ENCODE measurements around the gene NMUR1.

Gene NMUR1

DNA sequence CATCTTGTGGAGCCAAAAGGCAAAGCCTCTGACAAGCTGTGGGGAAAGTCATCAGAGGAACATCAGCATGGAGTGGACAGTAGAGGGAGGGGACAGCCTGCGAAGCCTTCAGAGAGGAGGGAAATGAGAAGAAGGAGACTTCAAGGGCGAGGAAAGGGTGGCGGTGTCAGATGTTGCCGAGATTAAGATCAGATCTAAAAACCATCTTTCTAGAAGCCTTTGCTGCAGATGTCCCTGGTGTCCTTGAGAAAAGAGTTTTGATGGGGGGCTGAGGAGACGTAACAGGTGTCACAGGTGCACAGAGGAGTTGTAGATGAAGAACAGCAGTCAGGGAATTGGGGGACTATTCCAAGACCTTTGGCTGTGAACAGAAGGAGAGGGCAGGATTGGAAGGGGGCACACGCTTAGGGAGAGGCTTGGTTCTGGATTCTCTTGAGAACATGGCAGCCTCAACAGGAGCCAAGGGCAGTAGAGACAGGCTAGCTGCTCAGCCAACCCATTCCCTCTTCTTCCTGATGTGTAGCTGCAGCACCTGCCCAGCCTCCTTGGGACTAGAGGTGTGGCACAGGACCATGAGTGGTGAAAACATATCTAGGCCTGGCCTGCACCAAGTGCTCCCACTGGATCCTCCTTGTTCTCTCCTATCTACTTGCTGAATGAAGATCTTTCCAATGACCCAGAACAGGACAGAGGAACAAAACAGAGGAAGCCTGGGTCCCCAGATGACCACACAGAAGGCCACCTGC is 43.2 kb downstream of the NMUR1 start:
- no peak for DNase-seq (ENCODE audit: low read depth, low spot score)
- Histone ChIP-seq H3K27ac (ENCODE audit: low read length) (no peak overlapping the region), H3K27me3 (ENCODE audit: control insufficient read depth, insufficient read depth, low read length) (no peaks in the 10 kb centered on the region), H3K4me1 (ENCODE audit: control insufficient read depth, insufficient read depth, low read length) (no peaks in the 10 kb centered on the region), H3K36me3 (ENCODE audit: control insufficient read depth, insufficient read depth, low read length) (no peaks in the 10 kb centered on the region), H3K9me3 (ENCODE audit: control insufficient read depth, insufficient read depth, low read length) (no peaks in the 10 kb centered on the region), H3K4me3 (ENCODE audit: low read length) (no peak overlapping the region)
- WGBS (ENCODE audit: insufficient coverage, insufficient read length) = no CpG with 5 or more reads among the region's 6 CpGs

- no CpG with 5 or more reads among the region's 65 CpGs for WGBS (ENCODE audit: insufficient coverage, insufficient read length)
- Histone ChIP-seq H3K36me3 (ENCODE audit: control insufficient read depth, insufficient read depth, low read length) (no peaks in the 10 kb centered on the region), H3K27ac (ENCODE audit: low read length) (no peak overlapping the region), H3K4me3 (ENCODE audit: low read length) (no peak overlapping the region), H3K4me1 (ENCODE audit: control insufficient read depth, insufficient read depth, low read length) (no peaks in the 10 kb centered on the region), H3K27me3 (ENCODE audit: control insufficient read depth, insufficient read depth, low read length) (no peaks in the 10 kb centered on the region), H3K9me3 (ENCODE audit: control insufficient read depth, insufficient read depth, low read length) (no peaks in the 10 kb centered on the region)
- DNase-seq (ENCODE audit: low read depth, low spot score) = no peak
Observed at GRCh38 chr2:231483398-231484329, 46.6 kb downstream of the NMUR1 start.

GRCh38 chr2:231482806-231483391 is 47.3 kb downstream of the NMUR1 start:
- H3K9me3 ChIP-seq (ENCODE audit: control insufficient read depth, insufficient read depth, low read length) = no peaks in the 10 kb centered on the region
- no peak for DNase-seq (ENCODE audit: low read depth, low spot score)
- no peaks in the 10 kb centered on the region for H3K27me3 ChIP-seq (ENCODE audit: control insufficient read depth, insufficient read depth, low read length)
- no peaks in the 10 kb centered on the region for H3K36me3 ChIP-seq (ENCODE audit: control insufficient read depth, insufficient read depth, low read length)
- no peak overlapping the region for H3K27ac ChIP-seq (ENCODE audit: low read length)
- H3K4me1 ChIP-seq (ENCODE audit: control insufficient read depth, insufficient read depth, low read length) = no peaks in the 10 kb centered on the region
- WGBS (ENCODE audit: insufficient coverage, insufficient read length) = no CpG with 5 or more reads among the region's 36 CpGs
- no peak overlapping the region for H3K4me3 ChIP-seq (ENCODE audit: low read length)

GRCh38 chr2:231480781-231481180 is 49.5 kb downstream of the NMUR1 start:
- no peak for DNase-seq (ENCODE audit: low read depth, low spot score)
- Histone ChIP-seq H3K4me1 (ENCODE audit: control insufficient read depth, insufficient read depth, low read length) (no peaks in the 10 kb centered on the region), H3K36me3 (ENCODE audit: control insufficient read depth, insufficient read depth, low read length) (no peaks in the 10 kb centered on the region), H3K9me3 (ENCODE audit: control insufficient read depth, insufficient read depth, low read length) (no peaks in the 10 kb centered on the region), H3K27ac (ENCODE audit: low read length) (no peak overlapping the region), H3K27me3 (ENCODE audit: control insufficient read depth, insufficient read depth, low read length) (no peaks in the 10 kb centered on the region), H3K4me3 (ENCODE audit: low read length) (no peak overlapping the region)
- WGBS (ENCODE audit: insufficient coverage, insufficient read length) = no CpG with 5 or more reads among the region's 3 CpGs

DNA sequence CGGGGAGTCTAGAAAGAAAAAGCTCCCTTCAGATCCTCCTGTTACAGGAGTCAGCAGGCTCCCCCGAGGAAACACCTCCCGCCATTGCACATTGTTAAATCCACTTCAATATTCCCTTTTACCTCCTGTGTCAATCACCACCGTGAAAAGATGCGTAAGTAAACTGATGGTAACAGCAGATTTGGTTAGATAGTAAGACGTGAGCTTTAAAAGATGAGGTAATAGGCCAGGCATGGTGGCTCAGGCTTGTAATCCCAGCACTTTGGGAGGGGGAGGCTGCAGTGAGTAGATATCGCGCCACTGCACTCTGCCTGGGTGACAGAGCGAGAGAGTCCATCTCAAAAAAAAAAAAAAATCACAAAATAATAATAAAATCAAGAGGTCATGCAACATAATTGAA is 50.8 kb downstream of the NMUR1 start:
- no peaks in the 10 kb centered on the region for H3K27me3 ChIP-seq (ENCODE audit: control insufficient read depth, insufficient read depth, low read length)
- no peak overlapping the region for H3K4me3 ChIP-seq (ENCODE audit: low read length)
- WGBS (ENCODE audit: insufficient coverage, insufficient read length) = no CpG with 5 or more reads among the region's 9 CpGs
- no peaks in the 10 kb centered on the region for H3K9me3 ChIP-seq (ENCODE audit: control insufficient read depth, insufficient read depth, low read length)
- no peaks in the 10 kb centered on the region for H3K4me1 ChIP-seq (ENCODE audit: control insufficient read depth, insufficient read depth, low read length)
- H3K36me3 ChIP-seq (ENCODE audit: control insufficient read depth, insufficient read depth, low read length) = no peaks in the 10 kb centered on the region
- H3K27ac ChIP-seq (ENCODE audit: low read length) = no peak overlapping the region
- DNase-seq (ENCODE audit: low read depth, low spot score) = no peak

DNA sequence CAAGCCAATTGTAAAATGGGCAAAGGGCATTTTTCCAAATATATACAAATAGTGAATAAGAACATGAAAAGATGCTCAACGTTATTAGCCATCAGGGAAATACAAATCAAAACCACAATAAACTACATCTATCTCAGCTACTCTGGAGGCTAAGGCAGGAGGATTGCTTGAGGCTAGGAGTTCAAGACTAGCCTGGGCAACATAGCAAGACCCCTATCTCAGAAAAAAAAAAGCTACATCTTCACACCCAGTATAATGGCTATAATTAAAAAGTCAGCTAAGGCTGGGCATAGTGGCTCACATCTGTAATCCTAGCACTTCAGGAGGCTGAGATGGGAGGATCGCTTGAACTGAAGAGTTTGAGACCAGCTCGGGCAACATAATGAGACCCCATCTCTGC is 53.3 kb downstream of the NMUR1 start:
- H3K27ac ChIP-seq (ENCODE audit: low read length) = no peak overlapping the region
- H3K4me1 ChIP-seq (ENCODE audit: control insufficient read depth, insufficient read depth, low read length) = no peaks in the 10 kb centered on the region
- no peak for DNase-seq (ENCODE audit: low read depth, low spot score)
- H3K4me3 ChIP-seq (ENCODE audit: low read length) = no peak overlapping the region
- H3K9me3 ChIP-seq (ENCODE audit: control insufficient read depth, insufficient read depth, low read length) = no peaks in the 10 kb centered on the region
- H3K36me3 ChIP-seq (ENCODE audit: control insufficient read depth, insufficient read depth, low read length) = no peaks in the 10 kb centered on the region
- no CpG with 5 or more reads among the region's 3 CpGs for WGBS (ENCODE audit: insufficient coverage, insufficient read length)
- no peaks in the 10 kb centered on the region for H3K27me3 ChIP-seq (ENCODE audit: control insufficient read depth, insufficient read depth, low read length)

GRCh38 chr2:231475965-231476364 is 54.3 kb downstream of the NMUR1 start:
- Histone ChIP-seq H3K36me3 (ENCODE audit: control insufficient read depth, insufficient read depth, low read length) (no peaks in the 10 kb centered on the region), H3K27ac (ENCODE audit: low read length) (no peak overlapping the region), H3K4me1 (ENCODE audit: control insufficient read depth, insufficient read depth, low read length) (no peaks in the 10 kb centered on the region), H3K27me3 (ENCODE audit: control insufficient read depth, insufficient read depth, low read length) (no peaks in the 10 kb centered on the region), H3K4me3 (ENCODE audit: low read length) (no peak overlapping the region), H3K9me3 (ENCODE audit: control insufficient read depth, insufficient read depth, low read length) (no peaks in the 10 kb centered on the region)
- no CpG with 5 or more reads among the region's 3 CpGs for WGBS (ENCODE audit: insufficient coverage, insufficient read length)
- no peak for DNase-seq (ENCODE audit: low read depth, low spot score)

Data from iPS DF 6.9 (cell line).